NCI-H146 (cell line): ENCODE data around the gene CELSR2.

Experiments
- DNase-seq: peaks from one replicate; lab custom pipeline; 2025; lab: John Stamatoyannopoulos, UW

The CELSR2 gene

DNA sequence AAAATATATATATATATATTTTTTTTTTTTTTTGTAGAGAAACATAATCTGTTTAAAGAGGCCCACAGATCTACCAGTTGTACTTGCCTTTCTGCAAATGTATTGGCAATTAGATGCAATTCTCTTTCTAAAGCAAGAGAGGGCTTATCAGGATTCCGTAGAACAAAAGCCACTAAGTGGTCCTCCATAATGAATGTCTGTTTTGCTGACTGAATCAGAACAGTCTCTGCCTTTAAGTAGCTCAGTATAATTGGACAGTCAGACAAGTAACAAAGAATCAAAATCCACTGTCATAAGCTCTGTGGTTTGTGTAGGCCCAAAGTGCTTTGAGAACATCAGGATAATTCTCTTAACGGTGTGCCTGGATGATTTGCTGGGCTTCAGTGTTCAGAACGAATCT lies 18.3 kb upstream of the CELSR2 start:
- peak; percentile 5 for DNase-seq

DNA sequence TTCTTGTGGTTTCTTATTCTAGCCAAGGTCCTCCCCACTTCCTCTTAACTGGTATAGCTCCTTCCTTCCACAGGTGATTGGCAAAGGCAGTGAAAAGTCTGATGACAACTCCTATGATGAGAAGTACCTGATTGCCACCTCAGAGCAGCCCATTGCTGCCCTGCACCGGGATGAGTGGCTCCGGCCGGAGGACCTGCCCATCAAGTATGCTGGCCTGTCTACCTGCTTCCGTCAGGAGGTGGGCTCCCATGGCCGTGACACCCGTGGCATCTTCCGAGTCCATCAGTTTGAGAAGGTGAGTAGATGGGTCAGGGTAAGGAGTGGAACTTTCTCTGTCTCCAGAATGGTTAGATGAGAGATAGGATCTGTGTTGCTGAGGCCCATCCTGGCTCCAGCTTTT lies 14.2 kb upstream of the CELSR2 start:
- no peak for DNase-seq

DNA sequence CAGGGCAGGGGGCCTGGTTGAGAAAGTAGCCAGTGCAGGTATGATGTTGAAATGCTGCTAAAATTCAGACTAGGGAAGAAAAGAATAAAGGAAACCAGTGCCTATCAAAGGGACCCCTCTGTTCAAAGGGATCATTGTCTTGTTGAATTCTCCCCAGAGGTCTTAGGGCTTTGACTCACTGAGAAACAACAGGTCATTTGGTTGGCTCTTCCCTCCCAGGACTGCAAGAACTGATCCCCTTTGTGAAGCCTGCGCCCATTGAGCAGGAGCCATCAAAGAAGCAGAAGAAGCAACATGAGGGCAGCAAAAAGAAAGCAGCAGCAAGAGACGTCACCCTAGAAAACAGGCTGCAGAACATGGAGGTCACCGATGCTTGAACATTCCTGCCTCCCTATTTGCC lies 11.8 kb upstream of the CELSR2 start:
- DNase-seq: no peak

DNA sequence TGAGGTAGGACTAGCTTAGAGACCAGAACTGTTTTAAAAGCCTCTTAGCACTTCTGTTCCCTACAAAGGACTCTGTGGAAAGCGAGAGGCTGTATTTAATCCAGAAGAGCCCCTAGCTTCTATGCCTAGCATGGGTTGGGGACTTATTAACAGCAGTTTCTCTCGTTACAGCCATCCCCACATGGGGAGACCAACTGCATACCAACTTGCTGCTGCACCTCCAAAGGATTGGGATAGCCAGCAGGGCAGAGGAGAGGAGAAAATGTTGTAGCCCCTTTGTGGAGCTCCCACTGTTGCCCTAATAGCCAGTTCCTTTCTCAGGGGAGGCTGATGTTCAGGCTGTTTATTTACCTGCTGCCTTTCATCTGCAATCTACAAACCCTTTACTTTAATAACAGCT lies 11.0 kb upstream of the CELSR2 start:
- DNase-seq: no peak

DNA sequence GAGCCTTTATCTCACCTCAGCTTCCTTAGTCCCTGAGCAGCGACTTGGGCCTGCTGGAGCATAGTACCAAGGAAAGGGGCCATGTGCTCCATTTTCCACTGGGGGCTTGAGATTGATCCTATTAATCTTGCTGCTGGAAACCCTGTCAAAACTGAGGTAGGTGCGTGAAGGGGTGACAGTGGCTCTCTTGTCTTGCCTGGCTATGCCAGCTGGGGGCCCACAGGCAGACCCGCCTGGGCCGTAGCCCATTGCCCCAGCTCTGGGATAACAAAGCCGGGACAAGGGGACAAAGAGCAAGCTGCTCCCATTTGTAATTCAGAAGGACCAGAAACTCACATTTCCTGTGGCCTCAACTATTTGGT lies 10.3 kb upstream of the CELSR2 start:
- no peak for DNase-seq

DNA sequence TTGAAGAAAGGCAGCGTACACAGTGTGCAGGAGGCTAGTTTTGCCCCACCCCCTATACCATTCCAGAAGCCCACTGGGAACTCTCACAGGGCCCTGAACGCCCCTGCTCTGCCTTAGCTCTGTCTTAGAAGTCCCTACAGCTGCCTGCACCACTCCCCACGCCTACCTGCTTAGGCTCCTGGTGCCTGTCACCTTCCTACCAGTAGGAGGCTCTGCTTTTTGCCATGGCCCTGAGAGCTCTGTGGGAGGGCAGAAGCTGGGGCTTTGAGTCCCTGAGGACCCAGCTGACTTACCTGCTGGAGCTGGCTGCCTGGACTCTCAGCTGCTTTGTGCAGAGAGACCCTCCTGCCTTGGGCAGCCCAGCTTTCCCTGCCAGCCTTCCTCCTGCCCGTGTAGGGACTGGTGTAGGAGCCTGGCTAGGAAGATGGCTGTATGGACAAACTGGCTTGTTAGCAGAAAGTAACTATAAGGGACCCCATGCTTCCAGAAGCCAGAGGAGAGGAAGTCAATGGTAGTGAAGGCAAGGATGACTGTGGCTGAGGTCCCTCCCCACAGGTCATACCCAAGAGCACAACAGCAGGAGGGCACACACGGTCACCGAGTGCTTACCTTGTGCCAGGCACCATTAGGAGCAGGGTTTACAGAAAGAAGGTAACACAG lies 9.8 kb upstream of the CELSR2 start:
- peak; percentile 31 for DNase-seq

DNA sequence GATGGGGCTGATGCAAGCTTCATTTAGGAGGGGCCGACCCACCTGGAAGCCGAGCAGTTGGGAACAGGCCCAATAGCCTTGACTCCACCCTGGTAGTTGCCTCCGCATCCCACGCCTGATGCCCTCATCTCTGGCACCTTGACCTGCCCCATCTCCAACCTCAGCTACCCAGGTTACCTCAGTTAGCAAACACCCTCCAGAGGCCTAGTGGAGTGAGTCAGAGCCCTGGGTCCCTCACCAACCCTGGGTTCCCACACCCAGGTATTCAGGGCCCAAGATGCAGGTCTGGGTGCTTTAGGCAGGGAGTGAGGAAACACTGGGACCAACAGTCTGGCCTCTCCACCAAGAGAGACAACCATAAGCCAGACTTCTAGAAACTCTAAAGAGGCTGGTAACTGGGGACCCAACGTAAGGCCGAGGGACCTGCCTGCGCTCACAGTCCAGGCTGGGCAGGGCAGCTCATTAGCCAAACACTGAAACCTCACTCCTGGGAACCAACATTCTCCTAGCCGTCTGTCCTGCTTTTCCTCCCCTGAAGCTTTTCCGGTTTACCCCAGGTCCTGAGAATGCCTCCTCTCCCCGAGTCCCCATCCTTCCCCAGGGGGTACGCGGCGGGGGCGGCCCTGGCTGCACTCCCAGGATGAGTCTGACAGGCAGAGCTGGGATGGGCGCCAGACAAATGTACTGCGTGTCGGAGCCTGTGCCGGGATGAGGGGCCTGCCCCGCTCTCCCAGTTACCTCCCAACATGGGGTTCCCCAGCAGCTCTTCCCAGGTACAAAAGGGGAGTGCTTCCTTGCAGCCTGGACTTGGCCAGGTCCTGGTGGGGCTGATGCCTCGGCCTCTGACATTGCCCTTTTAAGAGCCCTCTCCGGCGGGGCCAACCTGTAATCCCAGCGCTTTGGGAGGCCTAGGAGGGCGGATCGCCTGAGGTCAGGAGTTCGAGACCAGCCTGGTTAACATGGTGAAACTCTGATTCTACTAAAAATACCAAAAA lies 8.9 kb upstream of the CELSR2 start:
- DNase-seq: peak; percentile 25

DNA sequence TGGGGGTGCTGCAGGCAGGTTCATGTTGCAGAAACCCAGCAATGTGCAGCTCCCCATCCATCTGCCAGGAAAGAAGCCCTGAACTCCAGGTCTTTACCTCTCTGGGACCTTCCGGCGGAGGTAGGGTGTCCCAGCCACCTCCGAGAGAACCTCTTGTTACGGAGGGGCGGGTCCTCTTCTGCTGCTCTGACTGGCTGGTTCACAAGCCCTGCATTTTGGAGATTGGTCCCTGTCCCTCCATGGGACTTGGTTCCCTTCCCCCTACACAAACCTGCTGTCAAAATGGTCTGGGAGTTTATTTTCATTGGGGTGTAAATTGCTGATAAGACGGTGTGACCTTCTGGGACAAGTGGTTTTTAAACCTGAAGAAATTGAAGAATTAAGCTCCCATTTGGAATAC lies 8.0 kb upstream of the CELSR2 start:
- DNase-seq: no peak

DNA sequence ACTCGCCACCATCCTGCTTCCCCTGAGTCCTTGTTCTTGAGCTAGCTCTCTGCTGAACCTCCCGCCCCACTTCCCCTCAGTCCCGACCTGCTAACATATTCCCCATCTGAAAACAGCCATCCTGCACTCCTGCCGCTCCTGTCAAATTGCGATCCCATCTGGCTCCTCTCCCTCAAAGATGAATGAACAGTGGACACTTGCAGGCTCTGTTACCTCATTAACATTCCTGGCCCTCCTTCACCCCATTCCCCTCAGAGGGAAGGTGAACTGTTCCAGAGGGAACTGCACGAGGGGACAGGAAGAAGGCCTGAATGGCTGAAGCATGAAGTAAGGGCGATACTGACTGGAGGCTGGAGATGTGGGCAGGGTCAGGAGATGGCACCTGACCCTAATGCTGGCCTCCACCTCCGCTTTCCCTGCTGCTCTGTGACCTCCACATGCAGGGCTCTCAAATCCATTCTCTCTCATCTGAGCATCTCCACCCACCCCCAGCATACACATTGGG lies 7.4 kb upstream of the CELSR2 start:
- DNase-seq: no peak

DNA sequence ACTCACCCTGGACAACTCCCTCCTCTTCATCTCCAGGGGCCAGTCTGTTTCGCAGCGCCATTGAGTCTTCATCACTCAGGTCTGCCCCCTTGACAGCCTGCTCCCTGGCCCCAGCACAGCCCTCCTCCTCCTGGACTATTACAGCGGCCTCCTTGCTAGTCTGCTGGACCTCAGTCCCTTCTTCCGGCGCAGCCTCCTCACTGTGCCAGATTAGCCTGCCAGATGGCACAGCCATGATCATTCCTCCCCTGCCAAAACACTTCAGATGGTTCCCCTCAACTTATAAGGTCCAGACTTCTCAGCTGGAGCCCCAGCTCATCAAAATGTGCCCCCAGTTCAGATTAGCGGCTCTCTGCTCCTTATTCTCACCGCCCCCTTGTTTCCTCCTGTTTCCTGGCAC lies 7.0 kb upstream of the CELSR2 start:
- DNase-seq: no peak

DNA sequence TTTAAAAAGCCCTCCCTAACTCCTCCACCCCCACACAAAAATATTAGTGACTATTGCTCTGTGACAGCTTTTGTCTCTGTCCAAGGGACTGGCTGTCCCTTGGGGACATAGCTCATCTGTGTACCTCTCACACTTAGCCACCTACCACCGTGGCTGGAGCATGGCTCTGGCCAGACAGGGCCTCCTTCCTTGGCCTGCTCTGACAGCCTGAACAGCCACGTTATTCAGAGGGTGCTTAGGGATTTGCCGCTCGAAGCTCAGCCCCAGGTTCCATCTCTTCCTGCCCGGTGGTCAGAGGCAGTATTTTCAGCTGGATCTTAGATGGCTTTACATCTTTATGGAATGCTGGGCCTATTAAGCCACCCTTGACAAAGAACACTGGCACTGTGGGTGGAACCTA lies 6.1 kb upstream of the CELSR2 start:
- DNase-seq: no peak

DNA sequence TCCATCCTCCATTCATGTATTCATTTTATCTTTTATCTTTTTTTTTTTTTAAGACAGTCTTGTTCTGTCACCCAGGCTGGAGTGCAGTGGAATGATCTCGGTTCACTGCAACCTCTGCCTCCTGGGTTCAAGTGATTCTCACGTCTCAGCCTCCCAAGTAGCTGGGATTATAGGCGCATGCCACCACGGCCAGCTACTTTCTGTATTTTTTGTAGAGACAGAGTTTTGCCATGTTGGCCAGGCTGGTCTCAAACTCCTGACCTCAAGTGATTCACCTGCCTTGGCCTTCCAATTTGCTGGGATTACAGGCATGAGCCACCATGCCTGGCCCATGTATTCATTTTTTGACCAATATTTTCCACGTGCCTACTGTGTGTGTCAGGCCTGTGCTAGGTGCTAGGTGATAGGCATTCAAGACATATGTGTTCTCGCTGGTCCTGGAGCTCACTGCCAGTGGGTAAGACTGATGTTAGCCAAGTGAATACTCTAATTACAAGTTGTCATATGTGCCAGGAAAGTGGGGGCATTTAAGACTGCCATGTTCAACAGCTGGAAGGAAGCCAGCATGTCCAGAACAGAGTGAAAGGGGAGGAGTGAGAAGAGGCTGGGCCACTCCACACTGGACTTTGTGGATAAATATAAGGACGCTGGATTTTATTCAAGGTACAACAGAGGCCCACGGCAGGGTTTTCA lies 5.3 kb upstream of the CELSR2 start:
- DNase-seq: no peak

DNA sequence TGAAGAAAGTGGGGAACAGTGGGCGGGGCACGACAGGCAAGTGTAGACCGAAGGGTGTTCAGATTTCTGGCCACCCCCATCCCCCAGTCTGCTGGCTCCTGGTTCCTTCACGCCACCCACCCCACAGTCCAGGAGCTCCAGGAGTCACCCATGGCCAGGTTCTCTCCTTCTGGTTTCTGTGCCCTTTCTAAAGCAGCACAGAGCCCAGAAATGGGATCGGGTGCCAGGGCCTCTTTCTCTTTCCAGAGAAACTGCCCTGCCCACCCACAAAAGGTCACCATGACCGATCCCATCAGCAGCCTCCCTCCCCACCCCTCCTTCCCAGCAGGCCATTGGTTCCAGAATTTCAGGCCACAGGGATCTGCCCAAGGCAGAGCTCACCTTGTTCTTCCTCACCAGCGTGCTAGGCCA lies 3.2 kb upstream of the CELSR2 start:
- DNase-seq: no peak

DNA sequence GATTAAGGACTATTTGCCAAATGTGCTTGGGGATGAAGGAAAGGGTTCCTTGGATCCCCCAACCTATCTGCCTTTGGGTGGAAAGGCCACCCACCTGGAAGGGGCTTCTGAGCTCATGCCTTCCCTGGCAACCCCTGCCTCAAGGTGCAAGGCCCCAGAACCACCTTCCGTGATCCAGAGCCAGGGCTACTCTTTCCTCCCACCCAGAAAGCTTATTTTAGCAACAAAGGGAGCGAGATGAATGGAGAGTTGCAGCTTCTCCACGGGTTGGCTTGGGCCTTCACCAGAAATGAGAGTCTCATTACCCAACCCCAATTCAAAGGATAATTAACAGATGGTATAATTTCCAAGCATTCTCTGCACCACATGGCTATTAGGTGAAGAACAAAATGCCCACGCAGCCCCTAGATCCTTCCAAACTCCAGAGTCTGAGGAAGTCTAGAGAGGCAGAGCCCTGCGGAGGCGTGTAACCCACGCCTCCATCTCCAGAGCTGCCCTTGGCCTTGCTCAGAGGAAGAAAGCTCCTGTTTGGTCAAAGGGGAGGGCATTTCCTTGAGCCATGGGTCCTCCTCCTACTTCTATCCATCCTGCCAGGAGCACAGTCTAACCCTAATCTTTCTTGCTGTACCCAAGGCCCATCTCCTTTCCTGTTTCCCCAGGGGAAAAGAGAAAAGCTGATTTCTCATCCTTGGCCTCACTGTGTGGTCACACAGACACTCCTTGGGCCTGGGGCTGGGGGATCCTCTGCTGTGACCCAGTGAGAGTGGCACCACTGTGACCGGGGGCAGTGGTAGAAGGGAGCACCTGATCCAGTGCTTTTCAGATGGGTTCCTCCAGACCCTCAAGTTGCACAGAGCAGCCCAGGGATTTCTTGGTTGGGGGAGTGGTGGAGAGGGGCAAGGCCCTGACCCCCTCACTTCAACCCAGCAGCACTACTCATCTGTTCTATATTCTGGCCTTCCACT lies 1.7 kb upstream of the CELSR2 start:
- DNase-seq: no peak

DNA sequence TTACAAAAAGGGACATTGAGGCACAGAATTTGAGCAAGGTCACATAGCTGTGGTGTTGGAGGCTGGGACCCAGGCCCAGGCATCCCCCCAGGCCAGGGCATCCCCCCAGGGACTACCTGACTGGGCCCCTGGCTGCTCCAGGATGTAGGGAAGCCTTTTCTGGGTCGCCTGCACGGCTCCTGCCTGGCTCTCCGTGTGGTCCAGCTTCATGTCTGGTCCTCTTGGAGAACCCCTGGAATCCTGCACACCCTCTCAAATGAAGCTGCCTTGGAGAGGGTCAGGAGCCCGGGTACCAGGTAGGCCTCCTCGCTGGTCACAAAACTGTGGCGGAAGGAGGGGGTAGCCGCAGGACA lies 919 bp upstream of the CELSR2 start:
- DNase-seq: no peak

DNA sequence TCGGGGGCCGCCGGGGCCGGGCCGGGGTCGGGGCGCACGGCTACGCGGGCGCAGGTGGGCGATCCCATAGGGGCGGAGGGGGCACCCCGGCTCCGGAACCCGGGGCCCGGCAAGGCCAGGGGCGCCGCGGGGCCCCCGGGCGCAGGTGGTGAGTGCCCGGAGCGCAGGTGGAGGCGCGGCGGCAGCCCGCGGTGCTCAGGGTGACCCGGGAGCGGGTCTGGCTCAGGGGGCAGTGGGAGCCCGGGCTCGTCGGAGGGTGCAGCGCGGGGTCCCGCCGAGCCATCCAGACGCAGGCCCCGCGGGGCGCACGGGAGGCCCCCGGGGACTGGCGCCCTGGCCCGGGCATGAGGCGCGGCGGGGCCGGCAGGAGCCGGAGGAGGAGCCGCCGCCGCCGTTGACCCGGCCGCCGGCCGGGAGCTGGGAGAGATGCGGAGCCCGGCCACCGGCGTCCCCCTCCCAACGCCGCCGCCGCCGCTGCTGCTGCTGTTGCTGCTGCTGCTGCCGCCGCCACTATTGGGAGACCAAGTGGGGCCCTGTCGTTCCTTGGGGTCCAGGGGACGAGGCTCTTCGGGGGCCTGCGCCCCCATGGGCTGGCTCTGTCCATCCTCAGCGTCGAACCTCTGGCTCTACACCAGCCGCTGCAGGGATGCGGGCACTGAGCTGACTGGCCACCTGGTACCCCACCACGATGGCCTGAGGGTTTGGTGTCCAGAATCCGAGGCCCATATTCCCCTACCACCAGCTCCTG lies 489 bp downstream of the CELSR2 start:
- DNase-seq: peak; percentile 34

DNA sequence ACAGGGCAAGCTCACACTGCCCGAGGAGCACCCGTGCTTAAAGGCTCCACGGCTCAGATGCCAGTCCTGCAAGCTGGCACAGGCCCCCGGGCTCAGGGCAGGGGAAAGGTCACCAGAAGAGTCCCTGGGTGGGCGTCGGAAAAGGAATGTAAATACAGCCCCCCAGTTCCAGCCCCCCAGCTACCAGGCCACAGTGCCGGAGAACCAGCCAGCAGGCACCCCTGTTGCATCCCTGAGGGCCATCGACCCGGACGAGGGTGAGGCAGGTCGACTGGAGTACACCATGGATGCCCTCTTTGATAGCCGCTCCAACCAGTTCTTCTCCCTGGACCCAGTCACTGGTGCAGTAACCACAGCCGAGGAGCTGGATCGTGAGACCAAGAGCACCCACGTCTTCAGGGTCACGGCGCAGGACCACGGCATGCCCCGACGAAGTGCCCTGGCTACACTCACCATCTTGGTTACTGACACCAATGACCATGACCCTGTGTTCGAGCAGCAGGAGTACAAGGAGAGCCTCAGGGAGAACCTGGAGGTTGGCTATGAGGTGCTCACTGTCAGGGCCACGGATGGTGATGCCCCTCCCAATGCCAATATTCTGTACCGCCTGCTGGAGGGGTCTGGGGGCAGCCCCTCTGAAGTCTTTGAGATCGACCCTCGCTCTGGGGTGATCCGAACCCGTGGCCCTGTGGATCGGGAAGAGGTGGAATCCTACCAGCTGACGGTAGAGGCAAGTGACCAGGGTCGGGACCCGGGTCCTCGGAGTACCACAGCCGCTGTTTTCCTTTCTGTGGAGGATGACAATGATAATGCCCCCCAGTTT lies 1.3 kb downstream of the CELSR2 start:
- DNase-seq: no peak

DNA sequence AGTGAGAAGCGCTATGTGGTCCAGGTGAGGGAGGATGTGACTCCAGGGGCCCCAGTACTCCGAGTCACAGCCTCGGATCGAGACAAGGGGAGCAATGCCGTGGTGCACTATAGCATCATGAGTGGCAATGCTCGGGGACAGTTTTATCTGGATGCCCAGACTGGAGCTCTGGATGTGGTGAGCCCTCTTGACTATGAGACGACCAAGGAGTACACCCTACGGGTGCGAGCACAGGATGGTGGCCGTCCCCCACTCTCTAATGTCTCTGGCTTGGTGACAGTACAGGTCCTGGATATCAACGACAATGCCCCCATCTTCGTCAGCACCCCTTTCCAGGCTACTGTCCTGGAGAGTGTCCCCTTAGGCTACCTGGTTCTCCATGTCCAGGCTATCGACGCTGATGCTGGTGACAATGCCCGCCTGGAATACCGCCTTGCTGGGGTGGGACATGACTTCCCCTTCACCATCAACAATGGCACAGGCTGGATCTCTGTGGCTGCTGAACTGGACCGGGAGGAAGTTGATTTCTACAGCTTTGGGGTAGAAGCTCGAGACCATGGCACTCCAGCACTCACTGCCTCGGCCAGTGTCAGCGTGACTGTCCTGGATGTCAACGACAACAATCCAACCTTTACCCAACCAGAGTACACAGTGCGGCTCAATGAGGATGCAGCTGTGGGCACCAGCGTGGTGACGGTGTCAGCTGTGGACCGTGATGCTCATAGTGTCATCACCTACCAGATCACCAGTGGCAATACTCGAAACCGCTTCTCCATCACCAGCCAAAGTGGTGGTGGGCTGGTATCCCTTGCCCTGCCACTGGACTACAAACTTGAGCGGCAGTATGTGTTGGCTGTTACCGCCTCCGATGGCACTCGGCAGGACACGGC lies 2.2 kb downstream of the CELSR2 start:
- no peak for DNase-seq
